ENCODE results near the gene ABLIM1.

The ABLIM1 gene

GRCh38 chr10:114655671-114656070, 2.4 kb downstream of the ABLIM1 start:
- Histone ChIP-seq H3K4me1 (ENCODE audit: low read length) (peaks cover 7% of the 10 kb centered on the region; the same call in 1 of the 2 replicates), H3K79me2 (ENCODE audit: low read length) (no peaks in the 10 kb centered on the region), H3K27me3 (replicated peaks; ENCODE audit: insufficient read depth, low read length) (no peaks in the 10 kb centered on the region), H3K4me3 (ENCODE audit: low read length) (no peak overlapping the region), H3K36me3 (replicated peaks; ENCODE audit: insufficient read depth, low read length) (no peaks in the 10 kb centered on the region), H3K9ac (ENCODE audit: low read length) (no peak overlapping the region), H3K4me2 (ENCODE audit: low read depth, low read length) (no peak overlapping the region), H3K9me3 (replicated peaks; ENCODE audit: insufficient read depth, low read length) (no peaks in the 10 kb centered on the region), H2AFZ (ENCODE audit: low read length) (no peak overlapping the region), H3F3A (ENCODE audit: insufficient read depth, low read length) (no peaks in the 10 kb centered on the region), H4K20me1 (ENCODE audit: insufficient read depth, low read length) (no peaks in the 10 kb centered on the region), H3K9me2 (replicated peaks; ENCODE audit: insufficient read depth, low read length) (no peaks in the 10 kb centered on the region), H3K27ac (ENCODE audit: low read length) (no peak overlapping the region)
- TF ChIP-seq CTCF (IDR thresholded peaks at IDR 0.05; ENCODE audit: low read length) (no peak), EZH2 (optimal IDR thresholded peaks at IDR 0.05; ENCODE audit: low read depth, low read length) (no peak), EZH2phosphoT487 (IDR thresholded peaks at IDR 0.05; ENCODE audit: low read length) (no peak)
- no peak for DNase-seq

- Histone ChIP-seq H2AFZ (ENCODE audit: low read length) (no peak overlapping the region), H3K9me3 (replicated peaks; ENCODE audit: insufficient read depth, low read length) (no peaks in the 10 kb centered on the region), H3K4me2 (ENCODE audit: low read depth, low read length) (no peak overlapping the region), H3K27ac (ENCODE audit: low read length) (no peak overlapping the region), H3K4me3 (ENCODE audit: low read length) (no peak overlapping the region), H3K27me3 (replicated peaks; ENCODE audit: insufficient read depth, low read length) (no peaks in the 10 kb centered on the region), H3K36me3 (replicated peaks; ENCODE audit: insufficient read depth, low read length) (no peaks in the 10 kb centered on the region), H3K79me2 (ENCODE audit: low read length) (no peaks in the 10 kb centered on the region), H3K9me2 (replicated peaks; ENCODE audit: insufficient read depth, low read length) (no peaks in the 10 kb centered on the region), H4K20me1 (ENCODE audit: insufficient read depth, low read length) (no peaks in the 10 kb centered on the region), H3K4me1 (ENCODE audit: low read length) (peaks cover 7% of the 10 kb centered on the region; the same call in 1 of the 2 replicates), H3K9ac (ENCODE audit: low read length) (no peak overlapping the region), H3F3A (ENCODE audit: insufficient read depth, low read length) (no peaks in the 10 kb centered on the region)
- DNase-seq: no peak
- TF ChIP-seq CTCF (IDR thresholded peaks at IDR 0.05; ENCODE audit: low read length): no peak
- TF ChIP-seq EZH2phosphoT487 (IDR thresholded peaks at IDR 0.05; ENCODE audit: low read length): no peak
- no peak for TF ChIP-seq EZH2 (optimal IDR thresholded peaks at IDR 0.05; ENCODE audit: low read depth, low read length)
Observed at GRCh38 chr10:114654822-114655575, 3.1 kb downstream of the ABLIM1 start.

GRCh38 chr10:114653926-114654325, 4.1 kb downstream of the ABLIM1 start:
- Histone ChIP-seq H4K20me1 (ENCODE audit: insufficient read depth, low read length) (no peaks in the 10 kb centered on the region), H2AFZ (ENCODE audit: low read length) (no peak overlapping the region), H3F3A (ENCODE audit: insufficient read depth, low read length) (no peaks in the 10 kb centered on the region), H3K79me2 (ENCODE audit: low read length) (no peaks in the 10 kb centered on the region), H3K36me3 (replicated peaks; ENCODE audit: insufficient read depth, low read length) (no peaks in the 10 kb centered on the region), H3K4me2 (ENCODE audit: low read depth, low read length) (no peak overlapping the region), H3K4me3 (ENCODE audit: low read length) (no peak overlapping the region), H3K9me3 (replicated peaks; ENCODE audit: insufficient read depth, low read length) (no peaks in the 10 kb centered on the region), H3K27ac (ENCODE audit: low read length) (no peak overlapping the region), H3K9me2 (replicated peaks; ENCODE audit: insufficient read depth, low read length) (no peaks in the 10 kb centered on the region), H3K9ac (ENCODE audit: low read length) (no peak overlapping the region), H3K27me3 (replicated peaks; ENCODE audit: insufficient read depth, low read length) (no peaks in the 10 kb centered on the region), H3K4me1 (ENCODE audit: low read length) (peaks cover 7% of the 10 kb centered on the region; the same call in 1 of the 2 replicates)
- DNase-seq: no peak
- TF ChIP-seq EZH2 (optimal IDR thresholded peaks at IDR 0.05; ENCODE audit: low read depth, low read length): no peak
- no peak for TF ChIP-seq CTCF (IDR thresholded peaks at IDR 0.05; ENCODE audit: low read length)
- no peak for TF ChIP-seq EZH2phosphoT487 (IDR thresholded peaks at IDR 0.05; ENCODE audit: low read length)

All from MM.1S (cell line).